Upper lobe of left lung (tissue), 6 donors: ENCODE results near the gene ARHGEF7. TPM values are rescaled to one million over a fixed set of nuclear protein-coding genes. Genes with fewer than 3 reads are reported as not detected.

Source experiments
- ATAC-seq, 2 donors: fragments of 200-7000 bp; cut with Tn5 transposase; one replicate each; pipeline ENCODE4 v1.9.1; 2022; ENCODE audit warnings: mild to moderate bottlenecking in 2 of 2, moderate library complexity in 2 of 2; ENCODE audit not compliant: low FRiP score in 2 of 2
- DNase-seq, 2 donors: peaks; one replicate each; pipeline ENCODE4 v3.0.0-alpha.2; 2019 to 2020
- H3K27ac ChIP-seq, 4 donors: fragments of 200-600 bp; sonication (generic); one replicate each; pipeline ENCODE4 v1.5.1; 2016 to 2019
- H3K27me3 ChIP-seq, 4 donors: fragments of 200-600 bp; sonication (generic); one replicate each; pipeline ENCODE4 v1.5.1; 2017 to 2019
- H3K36me3 ChIP-seq, 4 donors: fragments of 200-600 bp; sonication (generic); one replicate each; pipeline ENCODE4 v1.5.1; 2016 to 2019
- H3K4me1 ChIP-seq, 4 donors: fragments of 200-600 bp; sonication (generic); one replicate each; pipeline ENCODE4 v1.5.1; 2018 to 2019
- H3K4me3 ChIP-seq, 4 donors: fragments of 200-600 bp; sonication (generic); one replicate each; pipeline ENCODE4 v1.5.1; 2017 to 2019; ENCODE audit warnings: mild to moderate bottlenecking in 2 of 4, moderate library complexity in 1 of 4
- H3K9me3 ChIP-seq, 4 donors: fragments of 200-600 bp; sonication (generic); one replicate each; pipeline ENCODE4 v1.5.1; 2018 to 2019
- CTCF ChIP-seq, 6 experiments: fragments of 450-650 bp in 4 of 6; fragments of 200-600 bp in 2 of 6; sonication (generic) in 2 of 6; IDR thresholded peaks; one replicate each; pipeline ENCODE4 v1.5.1; 2016 to 2019; ENCODE audit warnings: antibody characterized with exemption in 6 of 6
- EP300 ChIP-seq, 4 donors: sonication (generic); formaldehyde crosslinking; IDR thresholded peaks; one replicate each; pipeline ENCODE4 v1.5.1; 2017; ENCODE audit warnings: antibody characterized with exemption in 4 of 4, control low read depth in 2 of 4
- POLR2A ChIP-seq, 4 donors: fragments of 450-650 bp; IDR thresholded peaks; one replicate each; pipeline ENCODE4 v1.5.1; 2016 to 2017; ENCODE audit warnings: antibody characterized with exemption in 4 of 4, mild to moderate bottlenecking in 2 of 4
- POLR2AphosphoS5 ChIP-seq, 2 donors: sonication (generic); formaldehyde crosslinking; IDR thresholded peaks; one replicate each; pipeline ENCODE4 v1.5.1; 2017; ENCODE audit warnings: antibody characterized with exemption in 2 of 2
- WGBS, 2 donors: methylation state at CpG; one replicate each; pipeline ENCODE4 v1.1.5; 2017 to 2018; 5-methylcytosine and 5-hydroxymethylcytosine counted together
- total RNA-seq, 6 donors: library from RNA; depleted of rRNA in 4 of 6; stranded (reverse); fragments of >200 nt in 4 of 6; gene quantifications; one replicate each; pipeline versions ENCODE4 v1.1.0 to v1.2.1, GENCODE V29; 2016 to 2021
- donor health status: DM: no; HTN: no; CAD: no; lungs with moderate emphysema.
- donor health status: DM: no; HTN: yes; CAD: no; lungs with severe emphysema.

ARHGEF7 gene
- total RNA-seq, 6 donors from 2014 or later, result 50.3 to 130 (median 67.4) TPM

GRCh38 chr13:111174377-111175114 lies 59.4 kb downstream of the ARHGEF7 start:
- H3K4me3 ChIP-seq, result no peak overlapping the region
- DNase-seq (no peak), ATAC-seq (no peak)
- 77 to 88% methylated on average over 15 of the region's 15 CpGs for WGBS, 2 donors
- H3K36me3 ChIP-seq, result peaks cover 0 to 13% (median 5%) of the 10 kb centered on the region in 4 donors
- peaks cover 17 to 27% (median 25%) of the 10 kb centered on the region in 4 donors for H3K4me1 ChIP-seq
- H3K27ac ChIP-seq, result peak overlapping the region in 3 of 4 donors; percentile 9 to 22 (median 16)
- no peaks in the 10 kb centered on the region for H3K27me3 ChIP-seq
- no peak for TF ChIP-seq CTCF (IDR thresholded peaks at IDR 0.05)
- no peak for TF ChIP-seq EP300 (IDR thresholded peaks at IDR 0.05)
- no peaks in the 10 kb centered on the region for H3K9me3 ChIP-seq

DNA sequence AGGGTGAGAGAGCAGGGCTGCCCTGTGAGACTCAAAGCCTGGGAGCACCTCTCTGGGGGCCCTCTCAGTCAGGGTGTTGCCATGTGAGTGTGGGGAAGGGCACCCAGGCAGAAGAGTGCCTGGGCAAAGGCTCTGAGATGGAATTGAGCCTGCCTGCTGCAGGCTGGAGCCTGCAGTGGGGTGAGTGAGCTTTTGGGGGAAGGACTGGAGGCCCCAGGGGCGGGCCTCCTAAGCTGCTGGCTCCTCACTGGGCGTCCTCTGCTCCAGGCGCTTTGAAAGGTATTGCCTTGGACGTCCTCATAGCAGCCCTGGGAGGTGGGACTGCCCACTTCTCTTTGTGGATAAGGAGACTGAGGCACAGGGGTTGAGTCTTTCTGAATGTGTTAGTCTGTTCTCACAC lies 60.3 kb downstream of the ARHGEF7 start:
- no peaks in the 10 kb centered on the region for H3K9me3 ChIP-seq
- H3K27me3 ChIP-seq, result no peaks in the 10 kb centered on the region
- ATAC-seq, result no peak
- peak overlapping the region; percentile 3 to 22 (median 12) for H3K27ac ChIP-seq
- 87 to 93% methylated on average over 3 to 4 of the region's 4 CpGs for WGBS, 2 donors
- H3K4me3 ChIP-seq, result no peak overlapping the region
- peak in 1 of 2 donors; percentile 13 for DNase-seq
- TF ChIP-seq POLR2AphosphoS5 (IDR thresholded peaks at IDR 0.05) (no peak), EP300 (IDR thresholded peaks at IDR 0.05) (no peak), POLR2A (IDR thresholded peaks at IDR 0.05) (no peak), CTCF (IDR thresholded peaks at IDR 0.05) (no peak)
- peaks cover 0 to 11% (median 5%) of the 10 kb centered on the region in 4 donors for H3K36me3 ChIP-seq
- H3K4me1 ChIP-seq, result peaks cover 17 to 30% (median 27%) of the 10 kb centered on the region in 4 donors

DNA sequence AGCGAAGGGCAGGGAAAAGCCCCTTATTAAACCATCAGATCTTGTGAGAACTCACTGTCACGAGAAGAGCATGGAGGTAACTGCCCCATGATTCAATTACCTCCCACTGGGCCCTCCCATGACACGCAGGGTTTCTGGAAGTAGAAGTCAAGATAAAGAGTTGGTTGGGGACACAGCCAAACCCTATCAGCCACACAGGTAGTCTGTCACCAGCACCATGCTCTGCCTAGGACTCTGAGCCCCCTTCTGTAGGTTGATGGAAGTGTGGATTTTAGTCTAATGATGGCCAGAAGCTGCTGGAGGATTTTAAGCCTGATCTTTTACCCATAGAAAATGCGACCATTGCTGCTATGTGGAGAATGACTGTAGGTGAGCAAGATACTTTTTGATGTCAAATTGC lies 60.8 kb downstream of the ARHGEF7 start:
- Histone ChIP-seq H3K27ac (peak overlapping the region; percentile 57 to 84 (median 64)), H3K4me3 (no peak overlapping the region), H3K9me3 (no peaks in the 10 kb centered on the region), H3K36me3 (peaks cover 0 to 11% (median 5%) of the 10 kb centered on the region in 4 donors), H3K27me3 (no peaks in the 10 kb centered on the region), H3K4me1 (peaks cover 17 to 31% (median 27%) of the 10 kb centered on the region in 4 donors)
- TF ChIP-seq CTCF (IDR thresholded peaks at IDR 0.05), result no peak
- no peak for TF ChIP-seq POLR2AphosphoS5 (IDR thresholded peaks at IDR 0.05)
- no peak for TF ChIP-seq EP300 (IDR thresholded peaks at IDR 0.05)
- TF ChIP-seq POLR2A (IDR thresholded peaks at IDR 0.05), result no peak
- 87 to 91% methylated on average over 4 of the region's 4 CpGs for WGBS, 2 donors
- DNase-seq (no peak), ATAC-seq (no peak)

- WGBS, 2 donors, result 96 to 98% methylated on average over 8 of the region's 8 CpGs
- TF ChIP-seq EP300 (IDR thresholded peaks at IDR 0.05), result no peak
- TF ChIP-seq POLR2A (IDR thresholded peaks at IDR 0.05), result no peak
- TF ChIP-seq POLR2AphosphoS5 (IDR thresholded peaks at IDR 0.05), result no peak
- no peak for TF ChIP-seq CTCF (IDR thresholded peaks at IDR 0.05)
- H3K36me3 ChIP-seq, result peaks cover 0 to 11% (median 5%) of the 10 kb centered on the region in 4 donors
- no peak for ATAC-seq
- peaks cover 17 to 30% (median 25%) of the 10 kb centered on the region in 4 donors for H3K4me1 ChIP-seq
- no peaks in the 10 kb centered on the region for H3K9me3 ChIP-seq
- H3K27me3 ChIP-seq, result no peaks in the 10 kb centered on the region
- H3K4me3 ChIP-seq, result no peak overlapping the region
- DNase-seq, result no peak
- peak overlapping the region; percentile 57 to 84 (median 64) for H3K27ac ChIP-seq
Observed at GRCh38 chr13:111176421-111176820, 61.3 kb downstream of the ARHGEF7 start.
